GM06990 (cell line): ENCODE measurements around the gene MGARP.
"Not testable (repeated sequence)": the region's sequence is repeated elsewhere in the genome, so short reads cannot be mapped to it uniquely, and the experiment has no call there.

Experiments
- DNase-seq: peaks from one replicate; pipeline ENCODE4 v3.0.0-alpha.2; 2011; ENCODE audit not compliant: insufficient read length; ENCODE audit errors: extremely low read depth
- H3K27me3 ChIP-seq: replicated peaks from 2 replicates; pipeline ENCODE4 v1.6.0; 2011; ENCODE audit warnings: low read length; ENCODE audit not compliant: control insufficient read depth, insufficient read depth
- H3K36me3 ChIP-seq: 2 replicates; pipeline ENCODE4 v1.5.1; 2011; ENCODE audit warnings: low read length; ENCODE audit not compliant: control insufficient read depth, insufficient read depth
- H3K4me3 ChIP-seq: replicated peaks from 2 replicates; pipeline ENCODE4 v1.5.1; 2011; ENCODE audit warnings: low read depth, mild to moderate bottlenecking, control low read depth, low read length
- TF ChIP-seq, protein P1 (sequence below): IDR thresholded peaks from 2 replicates; pipeline ENCODE4 v1.5.1; 2011; ENCODE audit warnings: low read length, control low read depth, mild to moderate bottlenecking, inconsistent platforms; ENCODE audit not compliant: insufficient read depth, poor library complexity, severe bottlenecking

MGARP gene

DNA sequence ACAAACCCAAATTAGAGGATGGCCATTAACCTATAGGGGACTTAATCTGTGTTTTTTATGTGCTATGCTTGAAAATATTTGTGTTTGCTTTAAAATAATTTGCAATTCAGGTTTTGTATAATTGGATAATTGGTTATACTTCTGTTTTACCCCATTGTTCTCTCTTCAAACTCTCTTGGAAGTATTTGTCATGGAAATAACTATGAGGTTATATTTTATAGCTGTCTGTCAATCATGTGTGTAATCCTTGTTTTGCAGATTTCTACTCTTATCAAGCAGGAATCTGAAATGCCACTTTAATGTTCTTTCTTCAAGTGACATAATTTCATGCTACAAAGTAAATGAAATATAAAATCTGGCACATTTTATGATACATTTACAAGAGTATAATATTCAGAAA is 37.6 kb upstream of the MGARP start:
- TF ChIP-seq, protein P1, sequence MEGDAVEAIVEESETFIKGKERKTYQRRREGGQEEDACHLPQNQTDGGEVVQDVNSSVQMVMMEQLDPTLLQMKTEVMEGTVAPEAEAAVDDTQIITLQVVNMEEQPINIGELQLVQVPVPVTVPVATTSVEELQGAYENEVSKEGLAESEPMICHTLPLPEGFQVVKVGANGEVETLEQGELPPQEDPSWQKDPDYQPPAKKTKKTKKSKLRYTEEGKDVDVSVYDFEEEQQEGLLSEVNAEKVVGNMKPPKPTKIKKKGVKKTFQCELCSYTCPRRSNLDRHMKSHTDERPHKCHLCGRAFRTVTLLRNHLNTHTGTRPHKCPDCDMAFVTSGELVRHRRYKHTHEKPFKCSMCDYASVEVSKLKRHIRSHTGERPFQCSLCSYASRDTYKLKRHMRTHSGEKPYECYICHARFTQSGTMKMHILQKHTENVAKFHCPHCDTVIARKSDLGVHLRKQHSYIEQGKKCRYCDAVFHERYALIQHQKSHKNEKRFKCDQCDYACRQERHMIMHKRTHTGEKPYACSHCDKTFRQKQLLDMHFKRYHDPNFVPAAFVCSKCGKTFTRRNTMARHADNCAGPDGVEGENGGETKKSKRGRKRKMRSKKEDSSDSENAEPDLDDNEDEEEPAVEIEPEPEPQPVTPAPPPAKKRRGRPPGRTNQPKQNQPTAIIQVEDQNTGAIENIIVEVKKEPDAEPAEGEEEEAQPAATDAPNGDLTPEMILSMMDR = no peak
- H3K36me3 ChIP-seq = no peaks in the 10 kb centered on the region; the same call in 1 of the 2 replicates
- H3K27me3 ChIP-seq = no peaks in the 10 kb centered on the region

DNA sequence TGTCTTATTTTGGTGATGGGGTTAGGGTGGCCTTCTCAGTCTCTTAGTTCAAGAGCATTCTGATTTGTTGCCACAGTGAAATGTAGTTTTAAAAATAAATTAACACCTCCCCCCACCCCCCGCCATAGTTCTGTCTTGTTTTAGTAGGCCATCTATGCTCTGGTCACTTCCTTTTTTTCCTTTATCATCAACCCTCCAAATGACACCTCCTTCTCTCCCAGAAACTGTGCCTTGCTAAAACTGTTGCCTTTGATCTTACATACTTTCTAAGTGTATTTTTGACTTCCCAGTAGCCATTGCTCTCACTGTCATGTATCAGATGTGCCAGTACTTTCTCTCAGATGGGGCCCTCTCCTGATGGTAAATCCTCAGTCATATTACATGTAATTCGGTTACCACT is 36.7 kb upstream of the MGARP start:
- no peak for DNase-seq
- TF ChIP-seq, protein P1 = no peak
- Histone ChIP-seq H3K36me3 (no peaks in the 10 kb centered on the region; the same call in 1 of the 2 replicates), H3K4me3 (no peak overlapping the region), H3K27me3 (no peaks in the 10 kb centered on the region)

More for the DNA sequence above, 37.6 kb upstream of the MGARP start:
- H3K4me3 ChIP-seq = no peak overlapping the region
- DNase-seq = no peak

DNA sequence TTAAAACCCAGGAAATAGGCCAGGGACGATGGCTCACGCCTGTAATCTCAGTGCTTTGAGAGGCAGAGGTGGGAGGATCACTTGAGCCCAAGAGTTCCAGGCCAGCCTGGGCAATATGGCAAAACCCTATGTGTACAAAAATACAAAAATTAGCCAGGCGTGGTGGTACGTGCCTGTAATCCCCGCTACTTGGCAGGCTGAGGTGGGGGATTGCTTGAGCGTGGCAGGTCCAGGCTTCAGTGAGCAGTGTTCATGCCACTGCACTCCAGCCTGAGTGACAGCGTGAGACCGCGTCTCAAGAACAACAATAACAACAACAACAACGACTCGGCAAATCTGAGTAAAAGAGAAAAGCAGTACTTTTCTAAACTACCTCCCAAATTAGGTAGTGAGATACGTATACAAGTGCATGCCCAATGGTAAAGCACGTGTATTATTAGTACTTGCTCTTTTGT is 35.2 kb upstream of the MGARP start:
- H3K27me3 ChIP-seq = no peaks in the 10 kb centered on the region
- peak overlapping the region; percentile 26 for H3K4me3 ChIP-seq
- no peaks in the 10 kb centered on the region for H3K36me3 ChIP-seq
- TF ChIP-seq, protein P1 = no peak
- DNase-seq = peak; percentile 46

DNA sequence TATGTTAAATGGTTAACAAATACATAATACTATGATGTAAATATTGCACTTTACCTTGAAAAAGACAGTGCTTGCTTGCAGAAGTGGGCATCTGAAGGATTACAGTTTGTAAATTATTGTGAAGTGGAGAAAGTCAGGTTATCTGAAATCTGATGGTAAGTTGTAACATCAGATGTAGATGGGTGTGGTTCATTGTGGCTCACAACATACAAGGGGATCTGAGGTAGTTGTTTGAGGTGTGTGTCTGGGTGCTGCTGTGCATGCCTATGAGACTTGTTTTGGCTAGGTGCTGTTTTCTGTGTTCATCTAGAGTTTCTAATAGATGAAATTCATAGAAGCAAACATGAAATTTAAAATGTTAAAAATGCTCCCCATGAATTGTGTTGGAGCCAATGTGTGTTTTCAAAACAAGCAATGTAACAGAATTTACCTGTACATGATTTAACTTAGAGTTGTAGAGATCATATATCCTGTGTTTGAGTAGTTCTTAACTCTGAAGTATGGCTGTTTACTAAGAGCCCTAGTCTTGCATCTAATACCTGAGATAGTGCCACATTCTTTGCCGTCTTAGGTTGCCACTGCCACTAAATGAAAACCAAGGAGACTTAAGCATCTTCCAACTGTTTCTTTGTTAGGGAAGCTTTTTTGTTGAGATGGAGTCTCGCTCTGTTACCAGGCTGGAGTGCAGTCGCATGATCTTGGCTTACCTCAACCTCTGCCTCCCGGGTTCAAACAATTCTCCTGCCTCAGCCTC is 34.2 kb upstream of the MGARP start:
- Histone ChIP-seq H3K36me3 (no peaks in the 10 kb centered on the region), H3K4me3 (no peak overlapping the region), H3K27me3 (no peaks in the 10 kb centered on the region)
- no peak for DNase-seq
- TF ChIP-seq, protein P1 = no peak

DNA sequence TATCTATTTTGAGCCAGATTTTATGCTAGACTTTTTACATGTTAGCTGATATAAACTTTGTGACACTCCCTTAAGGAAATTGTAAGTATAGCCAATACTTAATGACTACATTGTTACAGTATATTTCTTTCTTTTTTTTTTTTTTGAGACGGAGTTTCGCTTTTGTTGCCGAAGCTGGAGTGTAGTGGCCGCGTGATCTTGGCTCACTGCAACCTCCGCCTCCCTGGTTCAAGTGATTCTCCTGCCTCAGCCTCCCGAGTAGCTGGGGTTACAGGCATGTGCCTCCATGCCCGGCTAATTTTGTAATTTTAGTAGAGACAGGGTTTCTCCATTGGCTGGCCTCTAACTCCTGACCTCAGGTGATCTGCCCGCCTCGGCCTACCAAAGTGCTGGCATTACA is 33.4 kb upstream of the MGARP start:
- not testable (repeated sequence) for H3K4me3 ChIP-seq, H3K36me3 ChIP-seq, DNase-seq, H3K27me3 ChIP-seq

DNA sequence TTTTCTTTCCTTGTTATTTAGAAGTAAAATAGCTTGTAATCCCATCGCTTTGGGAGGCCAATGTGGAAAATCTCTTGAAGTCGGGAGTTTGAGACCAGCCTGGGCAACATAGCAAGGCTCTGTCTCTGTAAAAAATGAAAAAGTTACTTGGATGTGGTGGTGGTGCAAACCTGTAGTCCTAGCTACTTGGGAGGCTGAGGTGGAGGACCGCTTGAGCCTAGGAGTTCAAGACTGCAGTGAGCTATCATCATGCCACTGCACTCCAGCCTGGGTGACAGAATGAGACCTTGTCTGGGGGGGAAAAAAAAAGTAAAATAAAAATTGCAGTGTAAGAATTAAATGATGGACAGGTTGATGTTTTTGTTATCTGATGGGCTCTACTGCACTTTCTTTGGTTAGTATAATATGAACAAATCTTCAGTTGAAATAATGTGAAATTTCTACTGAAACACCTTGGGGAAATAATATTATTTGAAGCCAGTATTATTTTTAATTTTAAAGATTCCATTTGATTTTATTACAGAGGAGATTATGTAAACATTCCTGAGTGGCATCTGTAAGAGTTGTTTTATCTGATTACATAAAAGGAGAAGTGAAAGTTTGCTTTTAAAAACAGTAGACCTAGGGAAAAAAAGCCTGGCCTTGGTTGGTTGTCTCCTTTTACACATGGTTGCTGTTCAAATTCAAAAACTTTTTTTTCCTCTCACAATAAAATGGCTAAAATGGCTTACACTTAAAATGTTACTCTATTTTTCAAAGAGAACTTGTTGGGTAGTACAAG is 32.7 kb upstream of the MGARP start:
- Histone ChIP-seq H3K4me3 (no peak overlapping the region), H3K27me3 (no peaks in the 10 kb centered on the region), H3K36me3 (no peaks in the 10 kb centered on the region; the same call in 1 of the 2 replicates)
- DNase-seq = no peak
- TF ChIP-seq, protein P1 = no peak
